ENCODE results near the gene RCN1.

DNA sequence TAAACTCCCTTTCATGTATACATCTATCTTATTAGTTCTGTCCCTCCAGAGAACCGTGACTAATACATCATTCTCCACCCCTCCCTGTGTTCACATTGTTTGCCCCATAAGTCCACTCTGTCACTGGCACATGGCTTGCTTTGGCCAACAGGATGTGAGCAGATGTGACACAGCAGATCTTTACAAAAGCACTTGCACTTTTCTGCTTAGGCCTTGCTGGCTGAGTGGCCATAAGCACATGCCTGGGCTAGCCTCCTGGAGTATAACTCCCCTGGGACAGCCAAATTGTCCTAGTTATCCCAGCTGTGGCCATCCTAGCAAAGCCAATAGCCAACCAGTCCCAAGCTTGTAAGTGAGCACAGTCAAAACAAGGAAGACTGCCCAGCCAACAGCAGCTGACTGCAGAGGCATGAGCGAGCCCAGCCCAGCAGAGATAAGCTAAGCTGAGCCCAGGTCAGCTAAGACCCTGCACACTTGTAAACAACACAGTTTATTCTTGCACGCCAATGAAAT lies 9.7 kb upstream of the RCN1 start:
- TF ChIP-seq EP300 (IDR thresholded peaks at IDR 0.05): no peak
- TF ChIP-seq, protein P1, sequence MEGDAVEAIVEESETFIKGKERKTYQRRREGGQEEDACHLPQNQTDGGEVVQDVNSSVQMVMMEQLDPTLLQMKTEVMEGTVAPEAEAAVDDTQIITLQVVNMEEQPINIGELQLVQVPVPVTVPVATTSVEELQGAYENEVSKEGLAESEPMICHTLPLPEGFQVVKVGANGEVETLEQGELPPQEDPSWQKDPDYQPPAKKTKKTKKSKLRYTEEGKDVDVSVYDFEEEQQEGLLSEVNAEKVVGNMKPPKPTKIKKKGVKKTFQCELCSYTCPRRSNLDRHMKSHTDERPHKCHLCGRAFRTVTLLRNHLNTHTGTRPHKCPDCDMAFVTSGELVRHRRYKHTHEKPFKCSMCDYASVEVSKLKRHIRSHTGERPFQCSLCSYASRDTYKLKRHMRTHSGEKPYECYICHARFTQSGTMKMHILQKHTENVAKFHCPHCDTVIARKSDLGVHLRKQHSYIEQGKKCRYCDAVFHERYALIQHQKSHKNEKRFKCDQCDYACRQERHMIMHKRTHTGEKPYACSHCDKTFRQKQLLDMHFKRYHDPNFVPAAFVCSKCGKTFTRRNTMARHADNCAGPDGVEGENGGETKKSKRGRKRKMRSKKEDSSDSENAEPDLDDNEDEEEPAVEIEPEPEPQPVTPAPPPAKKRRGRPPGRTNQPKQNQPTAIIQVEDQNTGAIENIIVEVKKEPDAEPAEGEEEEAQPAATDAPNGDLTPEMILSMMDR (IDR thresholded peaks at IDR 0.05): no peak

Measured in tibial nerve (tissue), 4 donors.